HepG2 (cell line): Measurements from ENCODE around the gene OBP2A. TPM values are rescaled to one million over a fixed set of nuclear protein-coding genes. Genes with fewer than 3 reads are reported as not detected.

Source experiments
- CHCHD3 ChIP-seq: sonication (generic); formaldehyde crosslinking; IDR thresholded peaks from 2 replicates; pipeline ENCODE4 v1.8.0; 2022; ENCODE audit warnings: mild to moderate bottlenecking, missing genetic modification reagents, moderate library complexity
- DRAP1 ChIP-seq: IDR thresholded peaks from 2 replicates; pipeline ENCODE4 v1.6.1; 2016; ENCODE audit warnings: missing genetic modification reagents, missing compliant biosample characterization
- HNF4A ChIP-seq: sonication (generic); formaldehyde crosslinking; IDR thresholded peaks from 2 replicates; pipeline ENCODE4 v1.4.0; 2020; ENCODE audit warnings: missing genetic modification reagents
- HNRNPLL ChIP-seq: fragments of 200-400 bp; formaldehyde crosslinking; IDR thresholded peaks from 2 replicates; pipeline ENCODE4 v1.6.1; 2017; ENCODE audit warnings: mild to moderate bottlenecking, low read depth, low read length; ENCODE audit not compliant: poor library complexity, severe bottlenecking
- HOXA3 ChIP-seq: sonication (generic); formaldehyde crosslinking; IDR thresholded peaks from 2 replicates; pipeline ENCODE4 v1.5.0; 2020; ENCODE audit warnings: missing genetic modification reagents
- JDP2 ChIP-seq: sonication (generic); formaldehyde crosslinking; IDR thresholded peaks from 2 replicates; pipeline ENCODE4 v1.8.1; 2022; ENCODE audit warnings: missing genetic modification reagents, borderline replicate concordance
- MXI1 ChIP-seq: IDR thresholded peaks from 3 replicates; pipeline ENCODE4 v1.6.1; 2012; ENCODE audit warnings: low read depth, low read length, inconsistent platforms, borderline replicate concordance
- NCOA2 ChIP-seq: sonication (generic); formaldehyde crosslinking; IDR thresholded peaks from 2 replicates; pipeline ENCODE4 v1.8.0; 2022; ENCODE audit warnings: inconsistent platforms
- NFATC3 ChIP-seq: sonication (generic); formaldehyde crosslinking; IDR thresholded peaks from 2 replicates; pipeline ENCODE4 v1.5.1; 2020; ENCODE audit warnings: mild to moderate bottlenecking, missing genetic modification reagents
- NFIC ChIP-seq: IDR thresholded peaks from 2 replicates; pipeline ENCODE4 v1.6.1; 2012; ENCODE audit warnings: mild to moderate bottlenecking, low read length, inconsistent platforms
- NFYB ChIP-seq: sonication (generic); formaldehyde crosslinking; IDR thresholded peaks from 2 replicates; pipeline ENCODE4 v1.4.0; 2020; ENCODE audit warnings: missing genetic modification reagents
- NRL ChIP-seq: sonication (generic); formaldehyde crosslinking; IDR thresholded peaks from 2 replicates; pipeline ENCODE4 v1.5.0; 2020; ENCODE audit warnings: missing genetic modification reagents, mild to moderate bottlenecking, moderate library complexity, borderline replicate concordance
- ONECUT2 ChIP-seq: sonication (generic); formaldehyde crosslinking; IDR thresholded peaks from 2 replicates; pipeline ENCODE4 v1.4.0; 2020; ENCODE audit warnings: missing genetic modification reagents
- PAF1 ChIP-seq: IDR thresholded peaks from 2 replicates; pipeline ENCODE4 v1.6.1; 2016; ENCODE audit warnings: missing genetic modification reagents, missing compliant biosample characterization
- PATZ1 ChIP-seq: sonication (generic); formaldehyde crosslinking; IDR thresholded peaks from 2 replicates; pipeline ENCODE4 v1.4.0; 2020; ENCODE audit warnings: missing genetic modification reagents
- PHF8 ChIP-seq: sonication (generic); formaldehyde crosslinking; IDR thresholded peaks from 2 replicates; pipeline ENCODE4 v1.5.0; 2020; ENCODE audit warnings: missing genetic modification reagents
- POGZ ChIP-seq: sonication (generic); formaldehyde crosslinking; IDR thresholded peaks from 2 replicates; pipeline ENCODE4 v1.4.0; 2020; ENCODE audit warnings: mild to moderate bottlenecking, missing genetic modification reagents
- REXO4 ChIP-seq: sonication (generic); formaldehyde crosslinking; IDR thresholded peaks from 2 replicates; pipeline ENCODE4 v1.8.0; 2022; ENCODE audit warnings: missing genetic modification reagents, mild to moderate bottlenecking, borderline replicate concordance
- SNRNP70 ChIP-seq: fragments of 200-400 bp; formaldehyde crosslinking; IDR thresholded peaks from 2 replicates; pipeline ENCODE4 v1.6.1; 2017; ENCODE audit warnings: mild to moderate bottlenecking, low read depth, low read length, moderate library complexity
- TAF15 ChIP-seq: fragments of 200-400 bp; formaldehyde crosslinking; IDR thresholded peaks from one replicate; pipeline ENCODE4 v1.6.1; 2018; ENCODE audit warnings: mild to moderate bottlenecking, low read depth, low read length; ENCODE audit not compliant: poor library complexity, severe bottlenecking
- TCF7 ChIP-seq: sonication (generic); IDR thresholded peaks from 2 replicates; pipeline ENCODE4 v1.6.1; 2016; ENCODE audit warnings: antibody characterized with exemption, low read depth
- TEAD3 ChIP-seq: optimal IDR thresholded peaks from 2 replicates; pipeline ENCODE3; 2016; ENCODE audit warnings: borderline replicate concordance
- THAP7 ChIP-seq: sonication (generic); formaldehyde crosslinking; IDR thresholded peaks from 2 replicates; pipeline ENCODE4 v1.8.1; 2023; ENCODE audit warnings: mild to moderate bottlenecking, missing genetic modification reagents
- XRCC5 ChIP-seq: fragments of 200-400 bp; formaldehyde crosslinking; optimal IDR thresholded peaks from 2 replicates; pipeline ENCODE3; 2017; ENCODE audit warnings: mild to moderate bottlenecking, low read length
- ZNF136 ChIP-seq: sonication (generic); formaldehyde crosslinking; IDR thresholded peaks from 2 replicates; pipeline ENCODE4 v1.8.1; 2022; ENCODE audit warnings: low read depth, mild to moderate bottlenecking, moderate library complexity, missing genetic modification reagents
- ZNF251 ChIP-seq: sonication (generic); formaldehyde crosslinking; IDR thresholded peaks from 2 replicates; pipeline ENCODE4 v1.9.0; 2021; ENCODE audit warnings: mild to moderate bottlenecking, missing genetic modification reagents
- ZNF343 ChIP-seq: sonication (generic); formaldehyde crosslinking; IDR thresholded peaks from 2 replicates; pipeline ENCODE4 v1.4.0; 2020; ENCODE audit warnings: mild to moderate bottlenecking, missing genetic modification reagents
- ZNF589 ChIP-seq: sonication (generic); formaldehyde crosslinking; conservative IDR thresholded peaks from 2 replicates; pipeline ENCODE4 v1.8.0; 2022; ENCODE audit warnings: mild to moderate bottlenecking, moderate library complexity, missing genetic modification reagents
- ZNF605 ChIP-seq: sonication (generic); formaldehyde crosslinking; IDR thresholded peaks from 2 replicates; pipeline ENCODE4 v1.8.0; 2022; ENCODE audit warnings: mild to moderate bottlenecking, missing genetic modification reagents
- ZNF746 ChIP-seq: sonication (generic); formaldehyde crosslinking; IDR thresholded peaks from 2 replicates; pipeline ENCODE4 v1.8.0; 2022; ENCODE audit warnings: mild to moderate bottlenecking, missing genetic modification reagents
- ZSCAN25 ChIP-seq: sonication (generic); formaldehyde crosslinking; IDR thresholded peaks from 2 replicates; pipeline ENCODE4 v1.8.0; 2022; ENCODE audit warnings: mild to moderate bottlenecking, missing genetic modification reagents
- polyA plus RNA-seq, 8 experiments: library from polyadenylated mRNA; depleted of rRNA in 3 of 8; stranded (reverse) in 7 of 8; unstranded in 1 of 8; fragments of >200 nt; fragmentation: Illumina TruSeq in 4 of 8; extraction: Trizol in 4 of 8; gene quantifications; 2 replicates each; pipeline versions ENCODE4 v1.2.1 to v1.2.3, GENCODE V29; 2011 to 2016; ENCODE audit warnings: low read depth in 4 of 8, missing spikeins in 1 of 8, mixed read lengths in 1 of 8; ENCODE audit not compliant: insufficient read depth in 1 of 8
- total RNA-seq, 5 experiments: library from RNA; depleted of rRNA; stranded (reverse); fragments of >200 nt; fragmentation: Illumina TruSeq; extraction: Trizol; gene quantifications; 2 replicates each; pipeline ENCODE4 v1.2.3, GENCODE V29; 2016; ENCODE audit warnings: low read depth in 1 of 5

OBP2A gene
- total and polyA plus RNA-seq, 2 of the 13 experiments (the other 11 are each of a cell fraction or from before 2014, with no cell fraction given), result 0.32 TPM; not detected in 1

DNA sequence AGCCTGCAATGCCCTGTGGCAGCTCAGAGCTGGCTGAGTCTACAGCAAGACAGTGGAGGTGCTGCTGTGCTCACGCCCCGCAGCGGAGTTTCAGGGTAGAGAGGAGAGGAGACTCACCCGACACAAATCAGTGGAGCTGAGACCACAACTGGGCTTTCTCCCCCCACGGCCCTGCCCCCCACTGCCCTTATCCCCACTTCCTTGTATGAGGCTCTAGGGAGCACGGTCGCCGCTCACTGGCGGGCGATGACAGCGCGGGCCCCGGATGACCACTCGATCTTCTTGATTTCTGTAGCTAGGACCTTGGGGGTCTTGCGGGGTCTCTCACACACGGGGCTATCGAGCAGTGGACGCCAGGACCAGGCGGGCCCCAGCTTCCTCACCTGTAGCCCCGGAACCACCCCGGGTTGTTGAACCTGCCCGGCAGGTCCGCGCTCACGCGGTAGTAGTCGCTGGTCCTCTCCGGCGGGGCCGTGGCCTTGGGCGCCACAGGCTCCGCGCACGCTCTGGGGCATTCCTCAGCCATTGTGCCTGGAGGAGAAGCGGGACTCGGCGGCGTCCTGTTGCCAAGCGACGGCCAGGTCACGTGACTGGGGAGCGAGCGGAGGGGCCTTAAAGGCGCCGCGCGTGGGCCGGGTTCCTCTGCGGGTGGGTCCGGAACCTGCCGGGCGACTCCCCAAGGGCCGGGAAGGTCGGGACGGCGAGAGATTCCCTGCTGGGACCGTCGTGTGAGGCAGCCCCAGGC lies 46.4 kb upstream of the OBP2A start (continued):
- TF ChIP-seq CHCHD3 (CRISPR knock-in tag) (no peak), HOXA3 (CRISPR knock-in tag) (peak; percentile 47; the same call in 1 of the 2 replicates), XRCC5 (no peak), ZNF589 (no peak), REXO4 (CRISPR knock-in tag) (no peak), NFIC (no peak), SNRNP70 (no peak), ZSCAN25 (CRISPR knock-in tag) (no peak), NCOA2 (CRISPR knock-in tag) (no peak), DRAP1 (CRISPR knock-in tag) (no peak), ZNF343 (CRISPR knock-in tag) (no peak), HNF4A (CRISPR knock-in tag) (no peak), PHF8 (CRISPR knock-in tag) (peak; percentile 31; the same call in 1 of the 2 replicates), ZNF136 (no peak), TAF15 (peak; percentile 59), ZNF251 (CRISPR knock-in tag) (no peak), ZNF746 (CRISPR knock-in tag) (no peak; the same call in 1 of the 2 replicates), TEAD3 (CRISPR knock-in tag) (peak; percentile 69), TCF7 (no peak), ONECUT2 (CRISPR knock-in tag) (no peak), NFYB (CRISPR knock-in tag) (no peak), NRL (no peak), ZNF605 (CRISPR knock-in tag) (0 out of 2 replicates have a peak, but pooled peaks have one; percentile 2), THAP7 (no peak), NFATC3 (CRISPR knock-in tag) (no peak), PATZ1 (peak; percentile 35), POGZ (CRISPR knock-in tag) (no peak), MXI1 (peak; percentile 98), JDP2 (CRISPR knock-in tag) (no peak), PAF1 (CRISPR knock-in tag) (no peak), HNRNPLL (peak; percentile 66)
